ENCODE data around the gene C14orf119.

DNA sequence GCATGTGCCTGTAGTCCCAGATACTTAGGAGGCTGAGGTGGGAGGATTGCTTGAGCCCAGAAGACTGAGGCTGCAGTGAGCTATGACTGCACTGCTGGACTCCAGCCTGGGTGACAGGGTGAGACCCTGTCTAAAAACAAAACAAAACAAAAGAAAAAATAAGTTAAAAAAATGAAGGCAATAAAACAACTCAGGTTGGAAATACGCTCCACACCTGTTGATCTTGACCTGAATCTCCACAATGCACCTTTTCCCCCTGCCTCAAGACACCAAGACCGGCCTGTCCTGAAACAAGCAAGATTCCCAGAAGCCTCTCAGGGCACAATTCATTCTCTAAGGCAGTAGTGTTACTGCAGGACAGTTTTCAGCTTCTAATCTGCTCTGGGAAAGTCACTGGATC lies 44.6 kb downstream of the C14orf119 start:
- TF ChIP-seq, protein P1, sequence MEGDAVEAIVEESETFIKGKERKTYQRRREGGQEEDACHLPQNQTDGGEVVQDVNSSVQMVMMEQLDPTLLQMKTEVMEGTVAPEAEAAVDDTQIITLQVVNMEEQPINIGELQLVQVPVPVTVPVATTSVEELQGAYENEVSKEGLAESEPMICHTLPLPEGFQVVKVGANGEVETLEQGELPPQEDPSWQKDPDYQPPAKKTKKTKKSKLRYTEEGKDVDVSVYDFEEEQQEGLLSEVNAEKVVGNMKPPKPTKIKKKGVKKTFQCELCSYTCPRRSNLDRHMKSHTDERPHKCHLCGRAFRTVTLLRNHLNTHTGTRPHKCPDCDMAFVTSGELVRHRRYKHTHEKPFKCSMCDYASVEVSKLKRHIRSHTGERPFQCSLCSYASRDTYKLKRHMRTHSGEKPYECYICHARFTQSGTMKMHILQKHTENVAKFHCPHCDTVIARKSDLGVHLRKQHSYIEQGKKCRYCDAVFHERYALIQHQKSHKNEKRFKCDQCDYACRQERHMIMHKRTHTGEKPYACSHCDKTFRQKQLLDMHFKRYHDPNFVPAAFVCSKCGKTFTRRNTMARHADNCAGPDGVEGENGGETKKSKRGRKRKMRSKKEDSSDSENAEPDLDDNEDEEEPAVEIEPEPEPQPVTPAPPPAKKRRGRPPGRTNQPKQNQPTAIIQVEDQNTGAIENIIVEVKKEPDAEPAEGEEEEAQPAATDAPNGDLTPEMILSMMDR (IDR thresholded peaks at IDR 0.05), result no peak
- TF ChIP-seq POLR2AphosphoS5 (IDR thresholded peaks at IDR 0.05), result no peak

Measured in breast epithelium (tissue), 3 donors.